ENCODE results near the gene LRIT1.

DNA sequence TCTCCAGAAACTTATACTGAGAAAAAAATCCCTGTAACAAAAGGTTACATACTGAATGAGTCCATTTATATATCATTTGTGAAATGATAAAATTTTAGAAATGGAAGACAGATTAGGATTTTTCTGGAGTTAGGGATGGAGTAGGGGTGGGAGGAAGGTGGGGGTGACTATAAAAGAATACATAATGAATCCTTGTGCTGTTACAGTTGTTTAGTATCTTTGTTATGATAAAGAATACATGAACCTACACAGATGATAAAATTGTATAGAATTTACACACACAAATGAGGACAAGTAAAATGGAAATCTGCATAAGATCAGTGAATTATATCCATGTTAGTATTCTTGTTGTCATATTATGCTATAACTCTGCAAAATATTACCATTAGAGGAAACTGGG, 45.3 kb upstream of the LRIT1 start:
- TF ChIP-seq, protein P1, sequence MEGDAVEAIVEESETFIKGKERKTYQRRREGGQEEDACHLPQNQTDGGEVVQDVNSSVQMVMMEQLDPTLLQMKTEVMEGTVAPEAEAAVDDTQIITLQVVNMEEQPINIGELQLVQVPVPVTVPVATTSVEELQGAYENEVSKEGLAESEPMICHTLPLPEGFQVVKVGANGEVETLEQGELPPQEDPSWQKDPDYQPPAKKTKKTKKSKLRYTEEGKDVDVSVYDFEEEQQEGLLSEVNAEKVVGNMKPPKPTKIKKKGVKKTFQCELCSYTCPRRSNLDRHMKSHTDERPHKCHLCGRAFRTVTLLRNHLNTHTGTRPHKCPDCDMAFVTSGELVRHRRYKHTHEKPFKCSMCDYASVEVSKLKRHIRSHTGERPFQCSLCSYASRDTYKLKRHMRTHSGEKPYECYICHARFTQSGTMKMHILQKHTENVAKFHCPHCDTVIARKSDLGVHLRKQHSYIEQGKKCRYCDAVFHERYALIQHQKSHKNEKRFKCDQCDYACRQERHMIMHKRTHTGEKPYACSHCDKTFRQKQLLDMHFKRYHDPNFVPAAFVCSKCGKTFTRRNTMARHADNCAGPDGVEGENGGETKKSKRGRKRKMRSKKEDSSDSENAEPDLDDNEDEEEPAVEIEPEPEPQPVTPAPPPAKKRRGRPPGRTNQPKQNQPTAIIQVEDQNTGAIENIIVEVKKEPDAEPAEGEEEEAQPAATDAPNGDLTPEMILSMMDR (IDR thresholded peaks at IDR 0.05) = no peak
- TF ChIP-seq POLR2A (IDR thresholded peaks at IDR 0.05) = no peak
